ENCODE measurements around the gene ZNRF1. TPM values are rescaled to one million over a fixed set of nuclear protein-coding genes. Genes with fewer than 3 reads are reported as not detected.

The ZNRF1 gene
- total and polyA plus RNA-seq, 2 of the 13 experiments (the other 11 are each of a cell fraction or from before 2014, with no cell fraction given): 43.9 to 58.7 TPM

- TF ChIP-seq MXD4 (CRISPR knock-in tag; IDR thresholded peaks at IDR 0.05) (peak; percentile 43; the same call in 1 of the 2 replicates), FOXA3 (CRISPR knock-in tag; IDR thresholded peaks at IDR 0.05) (no peak), NR0B2 (CRISPR knock-in tag; IDR thresholded peaks at IDR 0.05) (peak; percentile 43; the same call in 1 of the 2 replicates), LCORL (IDR thresholded peaks at IDR 0.05) (no peak), LCORL (CRISPR knock-in tag; IDR thresholded peaks at IDR 0.05) (no peak), HIC2 (CRISPR knock-in tag; IDR thresholded peaks at IDR 0.05; ENCODE audit: low read depth) (peak; percentile 12; the same call in 1 of the 2 replicates), THAP9 (CRISPR knock-in tag; IDR thresholded peaks at IDR 0.05; ENCODE audit: borderline replicate concordance) (no peak), PATZ1 (CRISPR knock-in tag; IDR thresholded peaks at IDR 0.05) (peak; percentile 55), RBFOX2 (IDR thresholded peaks at IDR 0.05; ENCODE audit: low read depth, low read length) (peak; percentile 81), RFXANK (CRISPR knock-in tag; IDR thresholded peaks at IDR 0.05) (no peak), ZC3H4 (CRISPR knock-in tag; IDR thresholded peaks at IDR 0.05; ENCODE audit: borderline replicate concordance) (0 out of 2 replicates have a peak, but pooled peaks have one; percentile 44)
- TF ChIP-seq, protein P1, sequence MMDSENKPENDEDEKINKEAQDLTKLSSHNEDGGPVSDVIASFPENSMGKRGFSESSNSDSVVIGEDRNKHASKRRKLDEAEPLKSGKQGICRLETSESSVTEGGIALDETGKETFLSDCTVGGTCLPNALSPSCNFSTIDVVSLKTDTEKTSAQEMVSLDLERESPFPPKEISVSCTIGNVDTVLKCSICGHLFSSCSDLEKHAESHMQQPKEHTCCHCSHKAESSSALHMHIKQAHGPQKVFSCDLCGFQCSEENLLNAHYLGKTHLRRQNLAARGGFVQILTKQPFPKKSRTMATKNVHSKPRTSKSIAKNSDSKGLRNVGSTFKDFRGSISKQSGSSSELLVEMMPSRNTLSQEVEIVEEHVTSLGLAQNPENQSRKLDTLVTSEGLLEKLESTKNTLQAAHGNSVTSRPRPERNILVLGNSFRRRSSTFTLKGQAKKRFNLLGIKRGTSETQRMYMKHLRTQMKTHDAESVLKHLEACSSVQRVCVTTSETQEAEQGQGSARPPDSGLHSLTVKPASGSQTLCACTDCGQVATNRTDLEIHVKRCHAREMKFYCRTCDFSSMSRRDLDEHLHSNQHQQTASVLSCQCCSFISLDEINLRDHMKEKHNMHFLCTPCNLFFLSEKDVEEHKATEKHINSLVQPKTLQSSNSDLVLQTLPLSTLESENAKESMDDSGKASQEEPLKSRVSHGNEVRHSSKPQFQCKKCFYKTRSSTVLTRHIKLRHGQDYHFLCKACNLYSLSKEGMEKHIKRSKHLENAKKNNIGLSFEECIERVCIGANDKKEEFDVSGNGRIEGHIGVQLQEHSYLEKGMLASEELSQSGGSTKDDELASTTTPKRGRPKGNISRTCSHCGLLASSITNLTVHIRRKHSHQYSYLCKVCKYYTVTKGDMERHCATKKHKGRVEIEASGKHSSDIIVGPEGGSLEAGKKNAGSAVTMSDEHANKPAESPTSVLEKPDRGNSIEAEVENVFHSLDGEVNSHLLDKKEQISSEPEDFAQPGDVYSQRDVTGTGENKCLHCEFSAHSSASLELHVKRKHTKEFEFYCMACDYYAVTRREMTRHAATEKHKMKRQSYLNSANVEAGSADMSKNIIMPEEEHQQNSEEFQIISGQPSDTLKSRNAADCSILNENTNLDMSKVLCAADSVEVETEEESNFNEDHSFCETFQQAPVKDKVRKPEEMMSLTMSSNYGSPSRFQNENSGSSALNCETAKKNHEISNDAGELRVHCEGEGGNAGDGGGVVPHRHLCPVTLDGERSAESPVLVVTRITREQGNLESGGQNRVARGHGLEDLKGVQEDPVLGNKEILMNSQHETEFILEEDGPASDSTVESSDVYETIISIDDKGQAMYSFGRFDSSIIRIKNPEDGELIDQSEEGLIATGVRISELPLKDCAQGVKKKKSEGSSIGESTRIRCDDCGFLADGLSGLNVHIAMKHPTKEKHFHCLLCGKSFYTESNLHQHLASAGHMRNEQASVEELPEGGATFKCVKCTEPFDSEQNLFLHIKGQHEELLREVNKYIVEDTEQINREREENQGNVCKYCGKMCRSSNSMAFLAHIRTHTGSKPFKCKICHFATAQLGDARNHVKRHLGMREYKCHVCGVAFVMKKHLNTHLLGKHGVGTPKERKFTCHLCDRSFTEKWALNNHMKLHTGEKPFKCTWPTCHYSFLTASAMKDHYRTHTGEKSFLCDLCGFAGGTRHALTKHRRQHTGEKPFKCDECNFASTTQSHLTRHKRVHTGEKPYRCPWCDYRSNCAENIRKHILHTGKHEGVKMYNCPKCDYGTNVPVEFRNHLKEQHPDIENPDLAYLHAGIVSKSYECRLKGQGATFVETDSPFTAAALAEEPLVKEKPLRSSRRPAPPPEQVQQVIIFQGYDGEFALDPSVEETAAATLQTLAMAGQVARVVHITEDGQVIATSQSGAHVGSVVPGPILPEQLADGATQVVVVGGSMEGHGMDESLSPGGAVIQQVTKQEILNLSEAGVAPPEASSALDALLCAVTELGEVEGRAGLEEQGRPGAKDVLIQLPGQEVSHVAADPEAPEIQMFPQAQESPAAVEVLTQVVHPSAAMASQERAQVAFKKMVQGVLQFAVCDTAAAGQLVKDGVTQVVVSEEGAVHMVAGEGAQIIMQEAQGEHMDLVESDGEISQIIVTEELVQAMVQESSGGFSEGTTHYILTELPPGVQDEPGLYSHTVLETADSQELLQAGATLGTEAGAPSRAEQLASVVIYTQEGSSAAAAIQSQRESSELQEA (CRISPR knock-in tag; IDR thresholded peaks at IDR 0.05; ENCODE audit: not compliant biosample characterization): no peak
These were observed 1.0 kb downstream of the ZNRF1 start (continued) for GRCh38 chr16:74999609-75000480.

All from HepG2 (cell line).